ENCODE data around the gene COQ8B.
"Not testable (repeated sequence)": the region's sequence is repeated elsewhere in the genome, so short reads cannot be mapped to it uniquely, and the experiment has no call there.

The COQ8B gene

DNA sequence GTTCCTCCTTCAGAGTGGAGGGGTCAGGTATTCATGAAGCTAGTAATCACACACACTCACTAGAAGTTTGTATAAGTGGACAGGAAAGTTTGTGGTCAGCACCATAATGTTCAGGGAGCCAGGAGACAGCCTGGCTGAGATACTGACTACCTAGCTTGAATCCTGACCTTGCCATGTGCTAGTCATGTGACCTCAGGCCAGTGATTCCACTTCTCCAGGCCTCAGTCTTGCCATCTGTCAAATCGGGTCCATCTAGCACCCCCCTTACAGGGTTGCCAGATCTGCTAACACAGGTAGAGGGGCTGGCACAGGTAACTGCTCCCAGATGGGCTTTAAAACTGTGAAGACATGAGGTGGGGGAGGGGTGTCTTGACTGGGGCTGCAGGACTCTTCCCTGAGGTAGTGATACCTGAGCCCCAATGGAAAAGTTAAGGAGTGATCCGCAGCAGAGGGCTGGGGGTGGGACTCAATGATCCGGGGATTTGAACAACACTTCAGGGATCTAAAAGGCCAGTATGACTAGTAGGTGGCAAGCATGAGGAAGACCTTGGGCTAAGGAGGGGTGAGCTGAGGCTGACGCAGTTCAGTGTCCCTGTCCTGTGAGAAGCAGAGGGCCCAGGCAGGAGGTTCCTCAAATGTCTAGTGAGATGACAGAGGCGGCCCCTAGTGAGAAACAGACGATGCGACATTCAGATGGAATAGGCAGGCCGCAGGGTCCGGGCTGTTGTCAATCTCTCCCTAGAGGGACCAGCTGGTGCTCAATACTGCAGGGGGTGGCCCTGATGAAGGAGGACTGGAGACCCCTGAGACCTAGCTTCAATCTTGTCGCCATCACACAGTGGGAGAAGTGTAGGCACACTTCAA lies 25.1 kb upstream of the COQ8B start:
- DNase-seq = no peak

- no peak for DNase-seq
Observed at GRCh38 chr19:40740747-40741146, 24.1 kb upstream of the COQ8B start.

- DNase-seq = no peak
Observed at GRCh38 chr19:40739871-40740703, 23.4 kb upstream of the COQ8B start.

- DNase-seq = no peak
Observed at GRCh38 chr19:40739030-40739839, 22.5 kb upstream of the COQ8B start.

- DNase-seq = no peak
Observed at GRCh38 chr19:40737102-40737644, 20.5 kb upstream of the COQ8B start.

GRCh38 chr19:40736661-40737060 lies 20.0 kb upstream of the COQ8B start:
- DNase-seq = no peak

DNA sequence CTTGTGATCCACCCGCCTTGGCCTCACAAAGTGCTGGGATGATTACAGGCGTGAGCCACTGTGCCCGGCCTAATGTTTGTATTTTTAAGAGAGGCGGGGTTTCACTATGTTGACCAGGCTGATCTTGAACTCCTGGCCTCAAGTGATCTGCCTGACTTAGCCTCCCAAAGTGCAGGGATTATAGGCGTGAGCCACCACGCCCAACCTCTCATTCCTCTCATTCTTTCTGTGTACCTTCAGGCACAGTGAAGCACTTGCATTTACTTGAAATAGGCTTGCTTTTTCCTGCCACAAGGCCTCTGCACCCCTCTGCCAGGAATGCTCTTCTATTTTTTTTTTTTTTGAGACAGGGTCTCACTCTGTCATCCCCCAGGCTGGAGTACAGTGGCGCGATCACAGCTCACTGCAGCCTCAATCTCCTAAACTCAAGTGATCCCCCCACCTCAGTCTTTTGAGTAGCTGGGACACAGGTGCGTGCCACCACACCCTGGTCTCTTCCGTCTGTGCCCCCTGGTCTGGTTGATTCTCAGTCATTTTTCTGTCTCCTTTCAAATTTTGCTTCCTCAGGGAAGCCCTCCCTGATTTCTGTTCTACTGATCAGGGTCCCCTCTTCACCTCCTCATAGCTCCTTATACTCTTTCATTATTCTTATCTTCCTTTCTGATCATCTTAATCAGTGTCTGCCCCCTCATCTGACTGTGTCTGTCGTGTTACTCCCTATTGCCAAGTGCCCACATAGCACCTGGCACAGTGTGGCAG lies 18.5 kb upstream of the COQ8B start:
- DNase-seq = no peak

GRCh38 chr19:40733149-40733548 lies 16.5 kb upstream of the COQ8B start:
- no peak for DNase-seq

DNA sequence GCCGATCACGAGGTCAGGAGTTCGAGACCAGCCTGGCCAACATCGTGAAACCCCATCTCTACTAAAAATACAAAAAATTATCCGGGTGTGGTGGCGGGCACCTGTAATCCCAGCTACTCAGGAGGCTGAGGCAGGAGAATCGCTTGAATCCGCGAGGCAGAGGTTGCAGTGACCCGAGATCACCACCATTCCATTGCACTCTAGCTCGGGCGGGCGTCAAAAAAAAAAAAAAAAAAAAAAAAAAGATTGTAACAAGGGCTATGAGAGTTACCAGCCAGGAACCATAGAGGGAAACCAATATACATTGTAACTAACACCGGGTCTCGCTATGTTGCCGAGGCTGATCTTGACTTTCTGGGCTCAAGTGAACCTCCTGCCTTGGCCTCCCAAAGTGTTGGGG lies 15.6 kb upstream of the COQ8B start:
- not testable (repeated sequence) for DNase-seq

GRCh38 chr19:40730065-40730464 lies 13.4 kb upstream of the COQ8B start:
- not testable (repeated sequence) for DNase-seq

- DNase-seq = no peak
Observed at GRCh38 chr19:40726279-40726678, 9.6 kb upstream of the COQ8B start.

DNA sequence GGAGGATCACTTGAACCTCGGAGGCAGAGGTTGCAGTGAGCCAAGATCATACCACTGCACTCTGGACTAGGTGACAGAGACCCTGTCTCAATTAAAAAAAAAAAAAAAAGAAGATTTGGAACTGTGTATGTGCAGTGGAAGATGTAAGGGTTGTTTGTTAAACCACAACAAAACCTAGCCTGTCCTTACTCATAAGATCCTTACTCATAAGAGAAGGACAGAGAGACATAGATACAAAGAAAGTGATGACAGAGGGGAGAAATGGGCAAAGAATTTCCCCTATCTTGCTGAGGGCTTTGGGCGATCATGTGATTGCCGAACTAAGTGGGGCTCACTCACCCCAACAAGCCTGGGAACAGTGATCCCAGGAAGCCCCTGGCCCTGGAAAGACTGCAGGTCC lies 8.2 kb upstream of the COQ8B start:
- DNase-seq = no peak

DNA sequence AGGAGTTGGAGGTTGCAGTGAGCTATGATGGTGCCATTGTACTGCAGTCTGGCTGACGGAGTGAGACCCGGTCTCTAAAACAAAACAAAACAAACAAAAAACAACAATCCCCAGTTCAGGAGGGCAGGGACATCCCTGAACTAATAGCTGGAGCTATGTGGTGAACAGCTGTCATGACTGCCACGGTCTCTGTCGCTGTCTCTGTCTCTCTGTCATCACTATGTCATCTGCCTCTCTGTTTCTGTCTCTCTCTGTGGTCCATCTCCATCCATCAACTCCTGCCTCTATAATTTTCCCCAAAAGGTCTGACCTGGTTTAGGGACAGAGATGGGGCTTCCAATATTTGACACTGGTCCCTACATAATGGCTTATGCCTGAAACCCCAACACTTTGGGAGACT lies 7.6 kb upstream of the COQ8B start:
- DNase-seq = no peak

- DNase-seq = no peak
Observed at GRCh38 chr19:40723661-40724254, 7.1 kb upstream of the COQ8B start.

DNA sequence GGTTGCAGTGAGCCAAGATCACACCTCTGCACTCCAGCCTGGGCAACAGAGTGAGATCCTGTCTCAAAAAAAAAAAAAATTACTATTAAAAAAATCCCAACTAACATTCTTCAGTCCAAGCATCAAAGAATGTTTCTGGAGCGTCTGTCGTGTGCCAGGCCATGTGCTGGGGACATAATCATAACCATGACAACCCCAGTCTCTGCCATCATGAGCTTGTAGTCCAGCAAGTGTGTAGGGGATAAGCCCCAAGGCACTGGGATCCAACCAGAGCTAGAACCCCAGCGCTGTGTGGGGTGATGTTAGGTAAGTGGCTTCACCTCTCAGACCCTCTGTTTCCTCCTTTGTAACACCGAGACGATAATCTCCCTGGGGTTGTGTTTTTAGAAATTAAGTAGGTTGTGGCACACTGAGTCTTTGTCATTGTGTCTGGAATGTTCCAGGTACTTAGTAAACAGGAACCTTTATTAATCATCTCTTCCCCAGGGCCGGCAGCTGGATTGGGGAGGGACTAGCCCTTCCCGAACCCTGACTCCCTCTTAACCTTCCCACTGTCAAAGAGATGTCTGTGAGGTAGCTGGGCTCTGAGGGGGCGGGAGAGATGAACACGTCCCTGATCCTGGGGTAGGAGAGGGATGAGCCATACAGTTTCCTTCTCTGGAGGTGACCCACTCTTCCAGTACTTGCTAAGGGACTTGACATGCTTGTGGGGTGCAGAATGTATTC lies 5.4 kb upstream of the COQ8B start:
- no peak for DNase-seq

GRCh38 chr19:40721140-40721486 lies 4.4 kb upstream of the COQ8B start:
- no peak for DNase-seq

DNA sequence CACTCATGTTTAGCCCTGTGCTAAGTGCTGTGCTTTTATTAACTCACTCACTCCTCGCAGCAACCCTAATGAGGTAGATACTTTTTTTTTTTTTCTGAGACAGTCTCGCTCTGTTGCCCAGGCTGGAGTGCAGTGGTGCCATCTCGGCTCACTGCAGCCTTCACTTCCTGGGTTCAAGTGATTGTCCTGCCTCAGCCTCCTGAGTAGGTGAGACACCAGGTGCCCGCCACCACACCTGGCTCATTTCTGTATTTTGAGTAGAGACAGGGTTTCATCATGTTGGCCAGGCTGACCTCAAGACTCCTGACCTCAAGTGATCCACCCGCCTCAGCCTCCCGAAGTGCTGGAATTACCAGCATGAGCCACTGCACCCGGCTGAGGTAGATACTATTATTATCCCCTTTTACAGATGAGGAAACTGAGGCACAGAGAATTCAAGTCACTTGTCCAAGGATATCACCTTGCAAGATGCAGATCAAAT lies 2.8 kb upstream of the COQ8B start:
- DNase-seq = no peak

- no peak for DNase-seq
Observed at GRCh38 chr19:40718774-40719391, 2.2 kb upstream of the COQ8B start.

GRCh38 chr19:40717880-40718773 lies 1.4 kb upstream of the COQ8B start:
- no peak for DNase-seq

Data from activated CD8-positive, alpha-beta memory T cell treated with anti-CD3 and anti-CD28 coated beads, Interleukin-2, amount 50 U/mL, for 4 hours (primary cell).